HepG2 (cell line): Measurements from ENCODE around the gene ST8SIA2. TPM values are rescaled to one million over a fixed set of nuclear protein-coding genes. Genes with fewer than 3 reads are reported as not detected.

Experiments
- ATAC-seq: fragments of 200-7000 bp; cut with Tn5 transposase; 3 replicates; pipeline ENCODE4 v1.9.1; 2020; ENCODE audit warnings: mild to moderate bottlenecking, moderate library complexity
- BruUV-seq: library from RNA; stranded (reverse); fragments of 400-500 nt; replicated peaks from 2 replicates; lab custom pipeline; 2021; lab: Mats Ljungman, UMichigan
- CTCF ChIA-PET: fragments of 300-600 bp; formaldehyde crosslinking; extraction: SDS; loops from one replicate; lab custom pipeline; 2021; ENCODE audit warnings: low total read pairs, inconsistent platforms, low intra/inter-chr PET ratio; lab: Yijun Ruan, JAX
- POLR2A ChIA-PET: fragments of 350-600 bp; sonication (Branson Sonifier 250); formaldehyde crosslinking; loops from one replicate; lab custom pipeline; 2020; ENCODE audit warnings: antibody characterized with exemption, inconsistent platforms; lab: Yijun Ruan, JAX
- DNase-seq: peaks from one replicate; pipeline ENCODE4 v3.0.0-alpha.2; 2015; ENCODE audit warnings: low spot score
- FAIRE-seq: peaks from 3 replicates; lab custom pipeline; 2011; peaks lifted over from hg19 to GRCh38; lab: Jason Lieb, UNC
- H2AFZ ChIP-seq: one replicate; pipeline ENCODE4 v1.6.1; 2011; ENCODE audit warnings: low read length, inconsistent platforms
- H3K27ac ChIP-seq: fragments of 300-600 bp; 3 replicates; pipeline ENCODE4 v1.8.0; 2011; ENCODE audit warnings: mixed run types, mild to moderate bottlenecking, mixed read lengths, low read length, inconsistent platforms; ENCODE audit not compliant: insufficient read depth; ENCODE audit errors: extremely low read length
- H3K27me3 ChIP-seq, 2 experiments: fragments of 200-600 bp in 1 of 2; 2 replicates in 1 of 2; 3 replicates in 1 of 2; pipeline versions ENCODE4 v1.6.0 to v1.8.0; 2011; ENCODE audit warnings: low read length in 2 of 2, mild to moderate bottlenecking in 2 of 2, moderate library complexity in 2 of 2, inconsistent platforms in 1 of 2; ENCODE audit not compliant: insufficient read depth in 2 of 2, control insufficient read depth in 1 of 2
- H3K36me3 ChIP-seq, 2 experiments: fragments of 200-600 bp in 1 of 2; replicated peaks in 1 of 2; 2 replicates in 1 of 2; 3 replicates in 1 of 2; pipeline versions ENCODE4 v1.5.1 to v1.8.0; 2011; ENCODE audit warnings: low read length in 2 of 2, inconsistent platforms in 1 of 2; ENCODE audit not compliant: insufficient read depth in 2 of 2, control insufficient read depth in 1 of 2
- H3K4me1 ChIP-seq: 2 replicates; pipeline ENCODE4 v1.5.1; 2012; ENCODE audit warnings: low read length, inconsistent platforms; ENCODE audit not compliant: insufficient read depth
- H3K4me2 ChIP-seq: 2 replicates; pipeline ENCODE4 v1.6.0; 2011; ENCODE audit warnings: low read depth, low read length, inconsistent platforms
- H3K4me3 ChIP-seq, 3 experiments: fragments of 200-600 bp in 1 of 3; sonication (generic), shearing (Covaris generic) in 1 of 3; replicated peaks in 1 of 3; 2 replicates each; pipeline ENCODE4 v1.5.1; 2011 to 2016; ENCODE audit warnings: low read length in 3 of 3, inconsistent platforms in 2 of 3, low read depth in 2 of 3, mild to moderate bottlenecking in 2 of 3, control low read depth in 1 of 3, mixed read lengths in 1 of 3; ENCODE audit not compliant: insufficient read depth in 1 of 3
- H3K79me2 ChIP-seq: one replicate; pipeline ENCODE4 v1.6.1; 2011; ENCODE audit warnings: low read length, inconsistent platforms; ENCODE audit not compliant: insufficient read depth
- H3K9ac ChIP-seq: 2 replicates; pipeline ENCODE4 v1.6.0; 2011; ENCODE audit warnings: mild to moderate bottlenecking, low read depth, low read length, inconsistent platforms; ENCODE audit not compliant: insufficient read depth
- H3K9me3 ChIP-seq: 2 replicates; pipeline ENCODE4 v1.5.1; 2012; ENCODE audit warnings: mild to moderate bottlenecking, low read length
- H4K20me1 ChIP-seq: 2 replicates; pipeline ENCODE4 v1.6.0; 2011; ENCODE audit warnings: inconsistent platforms, mild to moderate bottlenecking, low read length, moderate library complexity; ENCODE audit not compliant: insufficient read depth
- ARID4A ChIP-seq: sonication (generic); formaldehyde crosslinking; IDR thresholded peaks from 2 replicates; pipeline ENCODE4 v1.5.0; 2020; ENCODE audit warnings: mild to moderate bottlenecking, missing genetic modification reagents, borderline replicate concordance
- ARNTL ChIP-seq: sonication (generic); formaldehyde crosslinking; IDR thresholded peaks from 2 replicates; pipeline ENCODE4 v1.4.0; 2020; ENCODE audit warnings: mild to moderate bottlenecking, missing genetic modification reagents
- MAF1 ChIP-seq: sonication (generic); formaldehyde crosslinking; IDR thresholded peaks from 2 replicates; pipeline ENCODE4 v1.5.0; 2020; ENCODE audit warnings: missing genetic modification reagents, borderline replicate concordance
- MAZ ChIP-seq, 2 experiments: sonication (generic) in 1 of 2; formaldehyde crosslinking in 1 of 2; IDR thresholded peaks; 2 replicates each; pipeline versions ENCODE4 v1.5.0 to v1.6.1; 2012 to 2020; ENCODE audit warnings: low read depth in 2 of 2, mild to moderate bottlenecking in 2 of 2, borderline replicate concordance in 1 of 2, improper control_type of control experiment in 1 of 2, low read length in 1 of 2, missing genetic modification reagents in 1 of 2, moderate library complexity in 1 of 2
- MYNN ChIP-seq: sonication (generic); formaldehyde crosslinking; IDR thresholded peaks from 2 replicates; pipeline ENCODE4 v1.4.0; 2020; ENCODE audit warnings: mild to moderate bottlenecking, low read depth, missing genetic modification reagents
- SMAD1 ChIP-seq: sonication (generic); formaldehyde crosslinking; IDR thresholded peaks from 2 replicates; pipeline ENCODE4 v1.4.0; 2020; ENCODE audit warnings: missing genetic modification reagents, low read depth, mild to moderate bottlenecking, borderline replicate concordance
- TFDP1 ChIP-seq: IDR thresholded peaks from 2 replicates; pipeline ENCODE4 v1.6.1; 2016; ENCODE audit warnings: missing compliant biosample characterization, missing genetic modification reagents, borderline replicate concordance
- WIZ ChIP-seq: sonication (generic); formaldehyde crosslinking; IDR thresholded peaks from 2 replicates; pipeline ENCODE4 v1.5.1; 2020; ENCODE audit warnings: mild to moderate bottlenecking, missing genetic modification reagents
- ZNF264 ChIP-seq: sonication (generic); formaldehyde crosslinking; IDR thresholded peaks from 2 replicates; pipeline ENCODE4 v1.4.0; 2020; ENCODE audit warnings: missing genetic modification reagents
- ZNF329 ChIP-seq: sonication (generic); formaldehyde crosslinking; IDR thresholded peaks from 2 replicates; pipeline ENCODE4 v1.9.0; 2021; ENCODE audit warnings: low read depth, mild to moderate bottlenecking, missing genetic modification reagents
- ZNF354B ChIP-seq: sonication (generic); formaldehyde crosslinking; IDR thresholded peaks from 2 replicates; pipeline ENCODE4 v1.8.0; 2022; ENCODE audit warnings: mild to moderate bottlenecking, missing genetic modification reagents
- ZSCAN25 ChIP-seq: sonication (generic); formaldehyde crosslinking; IDR thresholded peaks from 2 replicates; pipeline ENCODE4 v1.8.0; 2022; ENCODE audit warnings: mild to moderate bottlenecking, missing genetic modification reagents
- WGBS: methylation state at CpG from one replicate; pipeline ENCODE4 v1.1.6; 2017; ENCODE audit warnings: low lambda C conversion rate; 5-methylcytosine and 5-hydroxymethylcytosine counted together
- in situ Hi-C: cut with HindIII; loops from 2 replicates; pipeline ENCODE4 v1.10.0; 2017; ENCODE audit warnings: low pct_unique_long_range_greater_than_20kb; ENCODE audit not compliant: extremely low pct_ligation_motif_present
- intact Hi-C: fragments of 100-400 bp; cut with micrococcal nuclease; formaldehyde crosslinking; loops from one replicate; pipeline ENCODE4 v1.10.0; 2022; ENCODE audit not compliant: unreplicated experiment
- polyA plus RNA-seq, 8 experiments: library from polyadenylated mRNA; depleted of rRNA in 3 of 8; stranded (reverse) in 7 of 8; unstranded in 1 of 8; fragments of >200 nt; fragmentation: Illumina TruSeq in 4 of 8; extraction: Trizol in 4 of 8; gene quantifications; 2 replicates each; pipeline versions ENCODE4 v1.2.1 to v1.2.3, GENCODE V29; 2011 to 2016; ENCODE audit warnings: low read depth in 4 of 8, missing spikeins in 1 of 8, mixed read lengths in 1 of 8; ENCODE audit not compliant: insufficient read depth in 1 of 8
- total RNA-seq, 5 experiments: library from RNA; depleted of rRNA; stranded (reverse); fragments of >200 nt; fragmentation: Illumina TruSeq; extraction: Trizol; gene quantifications; 2 replicates each; pipeline ENCODE4 v1.2.3, GENCODE V29; 2016; ENCODE audit warnings: low read depth in 1 of 5

Gene ST8SIA2
- total and polyA plus RNA-seq, 2 of the 13 experiments (the other 11 are each of a cell fraction or from before 2014, with no cell fraction given) = not detected

- 44% methylated on average over 16 of the region's 22 CpGs for WGBS
- H3K27me3 ChIP-seq = peaks cover 2 to 54% of the 10 kb centered on the region in 2 experiments
- no TSS peak for BruUV-seq
- no peaks in the 10 kb centered on the region for H3K9me3 ChIP-seq
- in situ Hi-C loops = no loop called here
- ATAC-seq = no peak
- H3K27ac ChIP-seq = no peak overlapping the region
- H2AFZ ChIP-seq = no peak overlapping the region
- CTCF ChIA-PET = no interaction called here
- no peak for FAIRE-seq
- H3K4me3 ChIP-seq = no peak overlapping the region
- TF ChIP-seq ZNF329 (CRISPR knock-in tag) (no peak), MAF1 (CRISPR knock-in tag) (no peak)
- no peak overlapping the region for H3K9ac ChIP-seq
- H3K4me1 ChIP-seq = no peaks in the 10 kb centered on the region
- no peaks in the 10 kb centered on the region for H4K20me1 ChIP-seq
- intact Hi-C loops = no loop called here
- DNase-seq = no peak
- no peak overlapping the region for H3K4me2 ChIP-seq
- no peaks in the 10 kb centered on the region for H3K79me2 ChIP-seq
- POLR2A ChIA-PET = no interaction called here
- no peaks in the 10 kb centered on the region for H3K36me3 ChIP-seq
These were observed 1.5 kb downstream of the ST8SIA2 start for GRCh38 chr15:92395098-92395635.

GRCh38 chr15:92399271-92399950, 5.7 kb downstream of the ST8SIA2 start:
- ChIA-PET POLR2A (no interaction called here), CTCF (no interaction called here)
- WGBS = under 1% methylated on average over 7 of the region's 8 CpGs
- H4K20me1 ChIP-seq = no peaks in the 10 kb centered on the region
- ATAC-seq (no peak), DNase-seq (no peak), FAIRE-seq (no peak)
- no peak overlapping the region for H3K9ac ChIP-seq
- H3K36me3 ChIP-seq = no peaks in the 10 kb centered on the region
- in situ Hi-C loops = no loop called here
- no TSS peak for BruUV-seq
- H3K9me3 ChIP-seq = no peaks in the 10 kb centered on the region
- H3K4me1 ChIP-seq = no peaks in the 10 kb centered on the region
- H3K27me3 ChIP-seq = peaks cover 0 to 52% of the 10 kb centered on the region in 2 experiments; a peak in 4 of 5 replicates
- H2AFZ ChIP-seq = no peak overlapping the region
- no peaks in the 10 kb centered on the region for H3K79me2 ChIP-seq
- no peak overlapping the region for H3K4me2 ChIP-seq
- no peak overlapping the region for H3K4me3 ChIP-seq
- H3K27ac ChIP-seq = no peak overlapping the region
- intact Hi-C loops = no loop called here
- TF ChIP-seq TFDP1 (no peak), ZNF264 (CRISPR knock-in tag) (no peak), WIZ (no peak), ZNF354B (no peak), ARNTL (CRISPR knock-in tag) (no peak), ZSCAN25 (CRISPR knock-in tag) (no peak), MYNN (CRISPR knock-in tag) (no peak), ARID4A (no peak), SMAD1 (CRISPR knock-in tag) (no peak), MAZ (IDR thresholded peaks at IDR 0.05; ENCODE audit: borderline replicate concordance, low read depth, low read length) (no peak), MAZ (CRISPR knock-in tag; IDR thresholded peaks at IDR 0.05; ENCODE audit: low read depth) (no peak)
